Transverse colon (tissue), 4 donors: Measurements from ENCODE around the gene FCN2.

ENCODE experiments used
- EP300 ChIP-seq: sonication (generic); formaldehyde crosslinking; IDR thresholded peaks from one replicate; pipeline ENCODE4 v1.6.1; 2017; ENCODE audit warnings: antibody characterized with exemption, low read depth
- POLR2AphosphoS5 ChIP-seq, 3 donors: sonication (generic); formaldehyde crosslinking; IDR thresholded peaks; one replicate each; pipeline ENCODE4 v1.6.1; 2016; ENCODE audit warnings: antibody characterized with exemption in 3 of 3
- TF ChIP-seq, protein P1 (sequence below), 5 experiments: fragments of 200-600 bp in 3 of 5; fragments of 450-650 bp in 2 of 5; sonication (generic) in 3 of 5; IDR thresholded peaks; 1 replicate in 2 of 5; 2 replicates in 3 of 5; pipeline ENCODE4 v1.5.1; 2016 to 2017; ENCODE audit warnings: antibody characterized with exemption in 5 of 5, inconsistent platforms in 3 of 5, mild to moderate bottlenecking in 2 of 5, moderate library complexity in 1 of 5

DNA sequence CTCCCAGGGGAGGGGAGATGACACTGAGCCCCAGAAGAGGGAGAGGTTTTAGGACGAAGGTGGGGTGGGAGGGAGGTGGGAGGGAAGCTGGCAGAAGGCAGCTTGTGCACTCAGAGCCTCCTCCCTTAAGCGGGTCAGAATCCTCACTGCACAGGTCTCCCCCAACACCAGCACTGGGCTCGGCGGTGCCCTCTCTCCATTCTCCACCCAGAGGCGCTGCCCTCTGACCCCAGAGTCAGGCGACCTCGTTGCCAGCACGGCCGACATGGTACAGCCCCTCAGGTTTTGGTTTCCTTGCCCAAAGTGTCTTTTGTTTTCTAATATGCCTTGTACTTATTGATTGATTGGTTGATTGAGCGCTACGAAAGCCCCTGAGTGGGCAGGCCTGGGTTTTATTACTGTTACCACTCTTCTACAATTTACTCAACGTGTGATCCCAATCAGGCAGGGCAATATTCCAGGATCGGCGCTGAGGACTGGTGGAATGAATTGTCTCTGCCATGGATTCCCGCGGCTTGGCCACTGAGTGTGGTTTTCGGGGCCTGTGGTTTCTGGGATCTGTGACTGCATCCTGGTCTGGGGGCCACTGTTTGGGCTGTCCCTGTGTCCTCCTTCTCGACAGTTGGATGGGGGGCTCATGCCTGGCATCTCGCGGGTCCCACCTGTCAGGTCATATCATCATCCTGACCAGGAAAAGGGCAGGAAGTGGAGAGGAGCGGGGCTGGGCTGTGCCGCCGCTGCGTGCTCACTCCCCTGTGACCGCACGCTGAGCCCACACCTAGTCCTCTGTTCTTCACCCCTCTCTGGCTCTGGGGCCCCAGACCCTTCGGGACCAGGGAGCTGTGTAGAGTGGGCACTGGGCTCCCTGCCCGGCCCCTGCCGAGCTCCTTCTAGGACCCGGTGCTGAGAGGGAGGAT, 9.6 kb upstream of the FCN2 start:
- TF ChIP-seq POLR2AphosphoS5 (IDR thresholded peaks at IDR 0.05) (no peak), EP300 (no peak)
- TF ChIP-seq, protein P1, sequence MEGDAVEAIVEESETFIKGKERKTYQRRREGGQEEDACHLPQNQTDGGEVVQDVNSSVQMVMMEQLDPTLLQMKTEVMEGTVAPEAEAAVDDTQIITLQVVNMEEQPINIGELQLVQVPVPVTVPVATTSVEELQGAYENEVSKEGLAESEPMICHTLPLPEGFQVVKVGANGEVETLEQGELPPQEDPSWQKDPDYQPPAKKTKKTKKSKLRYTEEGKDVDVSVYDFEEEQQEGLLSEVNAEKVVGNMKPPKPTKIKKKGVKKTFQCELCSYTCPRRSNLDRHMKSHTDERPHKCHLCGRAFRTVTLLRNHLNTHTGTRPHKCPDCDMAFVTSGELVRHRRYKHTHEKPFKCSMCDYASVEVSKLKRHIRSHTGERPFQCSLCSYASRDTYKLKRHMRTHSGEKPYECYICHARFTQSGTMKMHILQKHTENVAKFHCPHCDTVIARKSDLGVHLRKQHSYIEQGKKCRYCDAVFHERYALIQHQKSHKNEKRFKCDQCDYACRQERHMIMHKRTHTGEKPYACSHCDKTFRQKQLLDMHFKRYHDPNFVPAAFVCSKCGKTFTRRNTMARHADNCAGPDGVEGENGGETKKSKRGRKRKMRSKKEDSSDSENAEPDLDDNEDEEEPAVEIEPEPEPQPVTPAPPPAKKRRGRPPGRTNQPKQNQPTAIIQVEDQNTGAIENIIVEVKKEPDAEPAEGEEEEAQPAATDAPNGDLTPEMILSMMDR (IDR thresholded peaks at IDR 0.05): no peak
